Neural progenitor cell (in vitro differentiated cells): ENCODE results near the gene FNIP2. TPM values are rescaled to one million over a fixed set of nuclear protein-coding genes. Genes with fewer than 3 reads are reported as not detected.

Source experiments
- DNase-seq: peaks from one replicate; pipeline ENCODE4 v3.0.0-alpha.2; 2016; ENCODE audit warnings: low spot score
- H2AFZ ChIP-seq: fragments of 200-600 bp; sonication (generic); replicated peaks from 2 replicates; pipeline ENCODE4 v1.6.1; 2016; ENCODE audit warnings: antibody characterized with exemption
- H3F3A ChIP-seq: fragments of 200-600 bp; sonication (generic); 2 replicates; pipeline ENCODE4 v1.6.1; 2016; ENCODE audit warnings: antibody characterized with exemption, low read depth
- H3K27ac ChIP-seq: fragments of 200-600 bp; sonication (generic); 2 replicates; pipeline ENCODE4 v1.5.1; 2016; ENCODE audit warnings: mild to moderate bottlenecking
- H3K27me3 ChIP-seq: fragments of 200-600 bp; sonication (generic); 2 replicates; pipeline ENCODE4 v1.6.1; 2016; ENCODE audit warnings: mild to moderate bottlenecking, moderate library complexity
- H3K36me3 ChIP-seq: fragments of 200-600 bp; sonication (generic); 2 replicates; pipeline ENCODE4 v1.5.1; 2016
- H3K4me1 ChIP-seq: fragments of 200-600 bp; sonication (generic); 2 replicates; pipeline ENCODE4 v1.6.1; 2016; ENCODE audit warnings: mixed run types
- H3K4me2 ChIP-seq: fragments of 200-600 bp; sonication (generic); 2 replicates; pipeline ENCODE4 v1.6.1; 2016
- H3K4me3 ChIP-seq: fragments of 200-600 bp; sonication (generic); 2 replicates; pipeline ENCODE4 v1.5.1; 2016
- H3K79me2 ChIP-seq: fragments of 200-600 bp; sonication (generic); 2 replicates; pipeline ENCODE4 v1.6.1; 2016; ENCODE audit warnings: low read depth
- H3K9ac ChIP-seq: fragments of 200-600 bp; sonication (generic); 2 replicates; pipeline ENCODE4 v1.6.1; 2016
- H3K9me3 ChIP-seq: fragments of 200-600 bp; sonication (generic); 2 replicates; pipeline ENCODE4 v1.5.1; 2016; ENCODE audit warnings: low read depth
- H4K20me1 ChIP-seq: fragments of 200-600 bp; sonication (generic); 2 replicates; pipeline ENCODE4 v1.6.1; 2016; ENCODE audit warnings: low read depth
- H3K27ac Mint-ChIP-seq: 3 replicates; pipeline ENCODE4 v1.8.0; 2021; ENCODE audit warnings: mixed read lengths
- H3K27me3 Mint-ChIP-seq: 2 replicates; pipeline ENCODE4 v1.8.0; 2022; ENCODE audit warnings: low read depth, mild to moderate bottlenecking, inconsistent platforms, moderate library complexity, mixed read lengths; ENCODE audit not compliant: insufficient read depth
- H3K36me3 Mint-ChIP-seq: 3 replicates; pipeline ENCODE4 v1.8.0; 2021; ENCODE audit warnings: mixed read lengths
- H3K4me1 Mint-ChIP-seq: 3 replicates; pipeline ENCODE4 v1.8.0; 2021; ENCODE audit warnings: mixed read lengths
- H3K4me3 Mint-ChIP-seq: 3 replicates; pipeline ENCODE4 v1.8.0; 2021; ENCODE audit warnings: mild to moderate bottlenecking, moderate library complexity, mixed read lengths
- H3K9me3 Mint-ChIP-seq: 3 replicates; pipeline ENCODE4 v1.8.0; 2020; ENCODE audit warnings: mixed read lengths
- EZH2 ChIP-seq: fragments of 200-600 bp; sonication (generic); IDR thresholded peaks from 2 replicates; pipeline ENCODE4 v1.6.1; 2017; ENCODE audit warnings: antibody characterized with exemption, mild to moderate bottlenecking, moderate library complexity
- EZH2phosphoT487 ChIP-seq: fragments of 200-600 bp; sonication (generic); IDR thresholded peaks from 2 replicates; pipeline ENCODE4 v1.6.1; 2017; ENCODE audit warnings: antibody characterized with exemption
- total RNA-seq: library from RNA; depleted of rRNA; stranded (reverse); fragments of >200 nt; gene quantifications from 2 replicates; pipeline ENCODE4 v1.2.3, GENCODE V29; 2015; ENCODE audit warnings: low replicate concordance
- TF ChIP-seq, protein P1 (sequence below): fragments of 200-600 bp; sonication (generic); IDR thresholded peaks from 2 replicates; pipeline ENCODE4 v1.5.1; 2017; ENCODE audit warnings: antibody characterized with exemption, mild to moderate bottlenecking

FNIP2 gene
- total RNA-seq, 1 donor from 2014 or later: 10.5 TPM

DNA sequence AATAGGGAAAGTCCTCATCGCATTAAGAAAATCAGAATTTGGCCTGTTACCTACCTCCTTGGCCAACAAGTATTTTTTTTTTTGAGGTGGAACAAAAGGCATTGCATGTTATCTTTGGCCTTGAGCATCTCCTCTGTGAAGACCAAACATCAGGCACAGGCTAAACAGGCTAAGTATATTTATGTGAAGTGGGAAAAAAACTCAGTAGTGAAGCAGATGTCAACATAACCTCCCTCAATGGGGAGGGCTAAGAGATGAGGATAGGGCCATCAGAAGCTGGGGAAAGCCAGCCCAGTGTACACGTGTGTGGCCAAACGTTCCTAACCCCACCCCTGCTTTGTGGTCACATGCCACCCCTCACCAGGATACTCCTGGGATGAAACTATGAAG is 102.5 kb downstream of the FNIP2 start:
- no peak overlapping the region for H3K9ac ChIP-seq
- TF ChIP-seq EZH2 (no peak), EZH2phosphoT487 (no peak)
- TF ChIP-seq, protein P1, sequence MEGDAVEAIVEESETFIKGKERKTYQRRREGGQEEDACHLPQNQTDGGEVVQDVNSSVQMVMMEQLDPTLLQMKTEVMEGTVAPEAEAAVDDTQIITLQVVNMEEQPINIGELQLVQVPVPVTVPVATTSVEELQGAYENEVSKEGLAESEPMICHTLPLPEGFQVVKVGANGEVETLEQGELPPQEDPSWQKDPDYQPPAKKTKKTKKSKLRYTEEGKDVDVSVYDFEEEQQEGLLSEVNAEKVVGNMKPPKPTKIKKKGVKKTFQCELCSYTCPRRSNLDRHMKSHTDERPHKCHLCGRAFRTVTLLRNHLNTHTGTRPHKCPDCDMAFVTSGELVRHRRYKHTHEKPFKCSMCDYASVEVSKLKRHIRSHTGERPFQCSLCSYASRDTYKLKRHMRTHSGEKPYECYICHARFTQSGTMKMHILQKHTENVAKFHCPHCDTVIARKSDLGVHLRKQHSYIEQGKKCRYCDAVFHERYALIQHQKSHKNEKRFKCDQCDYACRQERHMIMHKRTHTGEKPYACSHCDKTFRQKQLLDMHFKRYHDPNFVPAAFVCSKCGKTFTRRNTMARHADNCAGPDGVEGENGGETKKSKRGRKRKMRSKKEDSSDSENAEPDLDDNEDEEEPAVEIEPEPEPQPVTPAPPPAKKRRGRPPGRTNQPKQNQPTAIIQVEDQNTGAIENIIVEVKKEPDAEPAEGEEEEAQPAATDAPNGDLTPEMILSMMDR: no peak
- H3K27me3 ChIP-seq: no peaks in the 10 kb centered on the region
- no peaks in the 10 kb centered on the region for H3K79me2 ChIP-seq
- peaks cover 13% of the 10 kb centered on the region for H3F3A ChIP-seq
- no peaks in the 10 kb centered on the region for H3K9me3 ChIP-seq
- H3K36me3 ChIP-seq: no peaks in the 10 kb centered on the region
- no peak overlapping the region for H2AFZ ChIP-seq
- peak overlapping the region; percentile 60 for H3K27ac Mint-ChIP-seq
- H3K4me3 ChIP-seq: no peak overlapping the region
- no peaks in the 10 kb centered on the region for H3K9me3 Mint-ChIP-seq
- H3K36me3 Mint-ChIP-seq: peaks cover 10% of the 10 kb centered on the region
- no peak overlapping the region for H3K4me2 ChIP-seq
- no peak overlapping the region for H3K4me3 Mint-ChIP-seq
- no peak for DNase-seq
- peaks cover 46% of the 10 kb centered on the region for H3K4me1 Mint-ChIP-seq
- peaks cover 7% of the 10 kb centered on the region for H4K20me1 ChIP-seq
- H3K27me3 Mint-ChIP-seq: peaks cover 4% of the 10 kb centered on the region
- H3K4me1 ChIP-seq: peaks cover 20% of the 10 kb centered on the region
- H3K27ac ChIP-seq: no peak overlapping the region

DNA sequence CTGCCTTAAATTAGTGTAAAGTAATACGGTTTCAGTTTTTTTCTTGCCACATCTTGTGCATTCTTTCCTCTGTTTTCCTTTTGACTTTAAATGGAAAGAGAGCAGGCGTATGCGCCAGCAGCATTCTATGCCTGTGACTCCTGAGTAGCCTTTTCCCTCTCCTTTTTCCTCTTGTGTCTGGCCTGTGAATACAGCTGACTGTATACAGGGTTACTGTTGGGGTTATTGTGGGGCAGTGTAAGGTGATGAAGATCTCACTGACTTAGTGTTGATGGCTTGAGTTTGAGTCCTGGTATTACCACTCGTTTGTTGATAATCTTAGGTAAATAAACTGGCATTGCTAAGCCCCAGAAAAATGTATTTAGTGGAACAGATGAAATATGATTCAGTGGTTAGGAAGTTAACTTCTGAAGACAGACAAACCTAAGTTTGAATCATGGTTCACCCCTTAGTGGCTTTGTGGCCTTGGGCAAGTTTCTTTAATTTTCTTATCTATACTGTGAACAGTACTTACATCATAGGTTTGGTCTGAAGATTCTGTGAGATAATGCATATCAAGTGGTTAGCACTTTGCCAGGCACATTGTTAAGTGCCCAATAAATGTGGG is 105.1 kb downstream of the FNIP2 start:
- no peak overlapping the region for H3K27ac ChIP-seq
- peaks cover 13% of the 10 kb centered on the region for H3F3A ChIP-seq
- H4K20me1 ChIP-seq: peaks cover 7% of the 10 kb centered on the region
- H3K9me3 ChIP-seq: no peaks in the 10 kb centered on the region
- H3K9me3 Mint-ChIP-seq: peaks cover 5% of the 10 kb centered on the region
- H3K9ac ChIP-seq: no peak overlapping the region
- H3K4me1 ChIP-seq: peaks cover 20% of the 10 kb centered on the region
- no peak for DNase-seq
- H2AFZ ChIP-seq: no peak overlapping the region
- TF ChIP-seq, protein P1: no peak
- no peak for TF ChIP-seq EZH2
- no peak for TF ChIP-seq EZH2phosphoT487
- no peak overlapping the region for H3K27ac Mint-ChIP-seq
- no peaks in the 10 kb centered on the region for H3K36me3 ChIP-seq
- no peak overlapping the region for H3K4me3 ChIP-seq
- H3K27me3 ChIP-seq: no peaks in the 10 kb centered on the region
- H3K4me3 Mint-ChIP-seq: no peak overlapping the region
- H3K27me3 Mint-ChIP-seq: peaks cover 2% of the 10 kb centered on the region
- H3K36me3 Mint-ChIP-seq: peaks cover 12% of the 10 kb centered on the region
- no peaks in the 10 kb centered on the region for H3K79me2 ChIP-seq
- H3K4me1 Mint-ChIP-seq: peaks cover 34% of the 10 kb centered on the region
- no peak overlapping the region for H3K4me2 ChIP-seq

- peaks cover 13% of the 10 kb centered on the region for H3K4me1 ChIP-seq
- H3K27ac Mint-ChIP-seq: no peak overlapping the region
- no peak overlapping the region for H3K4me3 ChIP-seq
- no peak for DNase-seq
- no peak overlapping the region for H3K27ac ChIP-seq
- no peaks in the 10 kb centered on the region for H3K9me3 ChIP-seq
- no peaks in the 10 kb centered on the region for H3K27me3 ChIP-seq
- no peaks in the 10 kb centered on the region for H3K27me3 Mint-ChIP-seq
- no peak overlapping the region for H2AFZ ChIP-seq
- TF ChIP-seq, protein P1: no peak
- TF ChIP-seq EZH2 (no peak), EZH2phosphoT487 (no peak)
- H3K4me1 Mint-ChIP-seq: peaks cover 26% of the 10 kb centered on the region
- no peaks in the 10 kb centered on the region for H3K36me3 ChIP-seq
- H3K9ac ChIP-seq: no peak overlapping the region
- H3K36me3 Mint-ChIP-seq: peaks cover 17% of the 10 kb centered on the region
- no peaks in the 10 kb centered on the region for H3K79me2 ChIP-seq
- H3K4me3 Mint-ChIP-seq: no peak overlapping the region
- H3K4me2 ChIP-seq: no peak overlapping the region
- H4K20me1 ChIP-seq: peaks cover 7% of the 10 kb centered on the region
- peaks cover 9% of the 10 kb centered on the region for H3K9me3 Mint-ChIP-seq
- H3F3A ChIP-seq: peaks cover 7% of the 10 kb centered on the region
Observed at GRCh38 chr4:158875026-158875425, 106.2 kb downstream of the FNIP2 start.
